Neutrophil (primary cell): ENCODE results near the gene CSNK1D.
A peak's percentile ranks its signal among the peaks of the same experiment; 100 is the strongest.

Experiments
- H3K27ac ChIP-seq: fragments of 200-600 bp; sonication (generic); 2 replicates; pipeline ENCODE4 v1.5.1; 2016; ENCODE audit warnings: mild to moderate bottlenecking, moderate library complexity
- H3K27me3 ChIP-seq: fragments of 200-600 bp; sonication (generic); 2 replicates; pipeline ENCODE4 v1.6.0; 2016; ENCODE audit warnings: mild to moderate bottlenecking
- H3K36me3 ChIP-seq: fragments of 200-600 bp; sonication (generic); 2 replicates; pipeline ENCODE4 v1.5.1; 2017
- H3K4me1 ChIP-seq, 2 experiments: fragments of 200-600 bp in 1 of 2; sonication (generic) in 1 of 2; 1 replicate in 1 of 2; 2 replicates in 1 of 2; pipeline versions ENCODE4 v1.5.1 to v1.6.1; 2013 to 2016; ENCODE audit warnings: low read depth in 1 of 2, low read length in 1 of 2, mild to moderate bottlenecking in 1 of 2, moderate library complexity in 1 of 2; ENCODE audit not compliant: control insufficient read depth in 1 of 2, insufficient read depth in 1 of 2
- H3K4me3 ChIP-seq, 2 experiments: fragments of 200-600 bp in 1 of 2; sonication (generic) in 1 of 2; 1 replicate in 1 of 2; 2 replicates in 1 of 2; pipeline ENCODE4 v1.5.1; 2013 to 2016; ENCODE audit warnings: low read depth in 1 of 2, low read length in 1 of 2, mild to moderate bottlenecking in 1 of 2, moderate library complexity in 1 of 2
- H3K9me3 ChIP-seq: fragments of 200-600 bp; sonication (generic); 2 replicates; pipeline ENCODE4 v1.5.1; 2016
- TF ChIP-seq, protein P1 (sequence below): fragments of 200-600 bp; sonication (generic); IDR thresholded peaks from 2 replicates; pipeline ENCODE4 v1.5.1; 2016; ENCODE audit warnings: antibody characterized with exemption

Gene CSNK1D

DNA sequence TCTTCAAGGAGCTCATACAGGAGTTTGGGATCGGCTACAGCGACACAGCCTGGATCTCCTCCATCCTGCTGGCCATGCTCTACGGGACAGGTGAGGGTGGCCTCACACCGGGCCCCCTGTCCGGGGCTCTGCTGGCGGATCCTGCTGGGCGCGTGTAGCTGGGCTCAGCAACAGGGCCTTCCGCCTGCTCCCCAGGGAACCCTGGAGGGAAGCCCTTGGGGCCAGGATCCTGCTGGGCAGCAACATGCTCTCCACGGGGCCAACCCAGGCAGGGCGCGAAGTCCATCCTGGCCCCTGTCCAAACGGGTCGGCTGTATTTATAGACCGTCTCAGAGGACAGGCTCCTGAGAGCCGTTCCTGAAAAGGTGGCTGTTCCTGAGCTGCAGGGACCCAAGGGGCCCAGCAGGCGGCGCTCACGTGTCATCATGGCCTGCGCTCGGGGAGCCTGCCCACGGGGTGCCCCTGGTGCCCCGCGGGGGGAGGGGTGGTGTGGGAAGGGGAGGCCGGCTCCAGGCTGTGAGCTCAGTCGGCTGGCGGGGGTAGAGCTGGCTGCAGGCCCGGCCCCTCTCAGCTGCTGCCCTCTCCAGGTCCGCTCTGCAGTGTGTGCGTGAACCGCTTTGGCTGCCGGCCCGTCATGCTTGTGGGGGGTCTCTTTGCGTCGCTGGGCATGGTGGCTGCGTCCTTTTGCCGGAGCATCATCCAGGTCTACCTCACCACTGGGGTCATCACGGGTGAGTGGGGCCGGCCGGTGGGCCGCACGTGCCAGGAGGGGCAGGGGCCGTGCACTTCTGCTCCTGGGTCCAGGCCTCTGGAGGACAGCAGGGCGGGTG lies 37.1 kb downstream of the CSNK1D start:
- Histone ChIP-seq H3K4me3 (peak overlapping the region; percentile 39 to 45), H3K36me3 (peaks cover 92% of the 10 kb centered on the region), H3K9me3 (no peaks in the 10 kb centered on the region), H3K4me1 (peaks cover 94 to 96% of the 10 kb centered on the region in 2 experiments), H3K27me3 (no peaks in the 10 kb centered on the region), H3K27ac (peak overlapping the region; percentile 82)
- TF ChIP-seq, protein P1, sequence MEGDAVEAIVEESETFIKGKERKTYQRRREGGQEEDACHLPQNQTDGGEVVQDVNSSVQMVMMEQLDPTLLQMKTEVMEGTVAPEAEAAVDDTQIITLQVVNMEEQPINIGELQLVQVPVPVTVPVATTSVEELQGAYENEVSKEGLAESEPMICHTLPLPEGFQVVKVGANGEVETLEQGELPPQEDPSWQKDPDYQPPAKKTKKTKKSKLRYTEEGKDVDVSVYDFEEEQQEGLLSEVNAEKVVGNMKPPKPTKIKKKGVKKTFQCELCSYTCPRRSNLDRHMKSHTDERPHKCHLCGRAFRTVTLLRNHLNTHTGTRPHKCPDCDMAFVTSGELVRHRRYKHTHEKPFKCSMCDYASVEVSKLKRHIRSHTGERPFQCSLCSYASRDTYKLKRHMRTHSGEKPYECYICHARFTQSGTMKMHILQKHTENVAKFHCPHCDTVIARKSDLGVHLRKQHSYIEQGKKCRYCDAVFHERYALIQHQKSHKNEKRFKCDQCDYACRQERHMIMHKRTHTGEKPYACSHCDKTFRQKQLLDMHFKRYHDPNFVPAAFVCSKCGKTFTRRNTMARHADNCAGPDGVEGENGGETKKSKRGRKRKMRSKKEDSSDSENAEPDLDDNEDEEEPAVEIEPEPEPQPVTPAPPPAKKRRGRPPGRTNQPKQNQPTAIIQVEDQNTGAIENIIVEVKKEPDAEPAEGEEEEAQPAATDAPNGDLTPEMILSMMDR, result peak; percentile 86

DNA sequence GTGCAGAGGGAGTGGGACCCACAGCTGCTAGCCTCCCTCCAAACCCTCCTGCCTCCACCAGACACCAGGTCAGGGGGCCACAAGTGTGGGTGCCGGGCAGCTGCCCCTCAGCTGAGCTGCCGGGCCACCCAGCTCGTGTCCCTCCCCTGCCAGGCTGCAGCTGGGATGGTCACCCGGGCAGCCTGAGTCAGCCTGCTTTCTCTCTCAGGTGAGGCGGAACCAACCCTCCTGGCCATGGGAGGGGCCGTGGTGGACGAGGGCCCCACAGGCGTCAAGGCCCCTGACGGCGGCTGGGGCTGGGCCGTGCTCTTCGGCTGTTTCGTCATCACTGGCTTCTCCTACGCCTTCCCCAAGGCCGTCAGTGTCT lies 37.7 kb downstream of the CSNK1D start:
- Histone ChIP-seq H3K27ac (peak overlapping the region; percentile 82), H3K4me3 (peak overlapping the region; percentile 39 to 45), H3K4me1 (peaks cover 88 to 91% of the 10 kb centered on the region in 2 experiments), H3K27me3 (no peaks in the 10 kb centered on the region), H3K9me3 (no peaks in the 10 kb centered on the region), H3K36me3 (peaks cover 90% of the 10 kb centered on the region)
- TF ChIP-seq, protein P1, result no peak

DNA sequence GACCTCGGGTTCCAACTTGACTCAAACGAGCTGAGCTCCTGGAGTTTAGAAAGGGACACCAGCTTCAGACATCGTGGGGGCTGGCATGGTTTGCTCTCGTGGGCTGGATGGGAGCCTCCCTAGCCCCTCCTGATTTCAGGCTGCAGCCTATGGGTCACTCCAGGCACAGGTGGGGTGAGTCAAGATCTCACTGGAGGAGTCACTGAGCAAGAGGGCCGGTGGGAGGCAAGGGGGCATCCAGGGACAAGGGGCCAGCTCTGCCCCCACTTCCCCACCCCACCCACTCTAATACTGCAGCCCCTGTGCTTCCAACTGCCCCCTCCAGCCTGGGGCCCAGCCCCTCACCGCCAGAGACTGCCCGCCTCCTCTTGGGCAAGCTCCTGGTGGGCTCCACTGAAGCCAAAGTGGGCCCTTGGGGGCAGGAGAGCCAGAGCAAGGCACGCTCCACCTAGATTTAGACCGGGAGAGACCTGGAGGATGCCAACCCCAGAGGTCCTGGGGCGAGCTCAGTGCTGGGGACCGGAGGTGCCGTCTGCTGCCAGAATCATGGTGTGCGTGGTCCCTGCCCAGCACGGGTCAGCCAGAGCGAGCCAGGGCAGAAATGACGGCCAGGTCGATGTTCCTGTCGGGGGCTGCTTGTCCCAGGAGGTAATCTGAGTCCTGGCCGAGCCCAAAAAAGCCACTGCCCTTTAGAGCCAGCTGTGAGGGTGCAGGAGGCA lies 38.3 kb downstream of the CSNK1D start:
- H3K4me3 ChIP-seq, result peak overlapping the region; percentile 39 to 45

DNA sequence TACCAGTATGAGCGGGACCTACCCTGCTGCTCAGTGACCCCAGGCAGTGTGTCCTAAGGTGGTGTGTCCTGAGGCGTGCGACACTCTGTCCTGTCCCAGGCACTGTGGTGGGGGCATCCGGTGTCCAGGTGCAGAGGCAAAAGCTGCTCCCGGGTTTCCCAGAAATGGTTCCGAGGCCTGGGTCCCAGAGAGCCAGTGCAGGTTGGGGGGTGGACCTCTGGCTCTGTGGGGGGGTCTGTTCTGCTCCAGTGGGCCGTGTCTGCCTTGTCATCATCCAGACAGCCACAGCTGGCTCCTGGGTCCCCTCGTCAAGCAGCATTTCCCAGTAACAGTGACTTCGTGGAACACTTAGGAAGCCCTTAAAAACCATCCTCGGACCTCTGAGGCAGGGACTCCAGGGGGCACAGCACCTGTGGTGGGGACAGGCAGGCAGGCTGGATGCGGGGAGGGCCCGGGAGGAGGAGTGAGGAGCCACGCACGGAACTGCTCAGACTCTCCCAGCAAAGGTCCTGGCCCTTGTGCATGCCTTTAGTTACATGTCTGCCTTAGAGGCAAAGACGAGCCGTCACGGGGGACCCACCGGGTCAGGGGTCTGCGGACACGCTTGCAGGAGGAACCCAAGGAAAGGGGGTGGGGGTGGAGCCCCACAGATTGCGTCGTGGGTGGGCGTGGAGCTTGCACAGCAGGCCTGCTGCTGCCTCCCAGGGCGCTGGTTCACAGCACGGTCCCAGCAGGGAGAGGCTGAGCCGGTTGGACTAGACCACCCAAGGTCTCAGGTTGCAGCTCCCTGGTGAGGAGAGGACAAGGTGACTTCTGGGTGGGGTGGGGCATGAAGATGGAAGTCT lies 39.1 kb downstream of the CSNK1D start:
- Histone ChIP-seq H3K4me1 (peaks cover 82 to 87% of the 10 kb centered on the region in 2 experiments), H3K27ac (peak overlapping the region; percentile 82), H3K4me3 (peak overlapping the region; percentile 14 to 39), H3K9me3 (no peaks in the 10 kb centered on the region), H3K27me3 (no peaks in the 10 kb centered on the region), H3K36me3 (peaks cover 89% of the 10 kb centered on the region)
- TF ChIP-seq, protein P1, result no peak

More for the DNA sequence above, 38.3 kb downstream of the CSNK1D start:
- H3K27ac ChIP-seq, result peak overlapping the region; percentile 82
- H3K4me1 ChIP-seq, result peaks cover 88 to 91% of the 10 kb centered on the region in 2 experiments
- no peaks in the 10 kb centered on the region for H3K27me3 ChIP-seq
- H3K36me3 ChIP-seq, result peaks cover 90% of the 10 kb centered on the region
- no peaks in the 10 kb centered on the region for H3K9me3 ChIP-seq
- TF ChIP-seq, protein P1, result no peak
